Hematopoietic multipotent progenitor cell treated with erythropoietin and hydrocortisone succinate and interleukin-3 and kit ligand, for 4 days (in vitro differentiated cells): ENCODE measurements around the gene SCAANT1.

Experiments
- DNase-seq: peaks from one replicate; pipeline ENCODE4 v3.0.0-alpha.2; 2015

The SCAANT1 gene

GRCh38 chr3:63896332-63897030 lies 15.7 kb downstream of the SCAANT1 start:
- DNase-seq: no peak

DNA sequence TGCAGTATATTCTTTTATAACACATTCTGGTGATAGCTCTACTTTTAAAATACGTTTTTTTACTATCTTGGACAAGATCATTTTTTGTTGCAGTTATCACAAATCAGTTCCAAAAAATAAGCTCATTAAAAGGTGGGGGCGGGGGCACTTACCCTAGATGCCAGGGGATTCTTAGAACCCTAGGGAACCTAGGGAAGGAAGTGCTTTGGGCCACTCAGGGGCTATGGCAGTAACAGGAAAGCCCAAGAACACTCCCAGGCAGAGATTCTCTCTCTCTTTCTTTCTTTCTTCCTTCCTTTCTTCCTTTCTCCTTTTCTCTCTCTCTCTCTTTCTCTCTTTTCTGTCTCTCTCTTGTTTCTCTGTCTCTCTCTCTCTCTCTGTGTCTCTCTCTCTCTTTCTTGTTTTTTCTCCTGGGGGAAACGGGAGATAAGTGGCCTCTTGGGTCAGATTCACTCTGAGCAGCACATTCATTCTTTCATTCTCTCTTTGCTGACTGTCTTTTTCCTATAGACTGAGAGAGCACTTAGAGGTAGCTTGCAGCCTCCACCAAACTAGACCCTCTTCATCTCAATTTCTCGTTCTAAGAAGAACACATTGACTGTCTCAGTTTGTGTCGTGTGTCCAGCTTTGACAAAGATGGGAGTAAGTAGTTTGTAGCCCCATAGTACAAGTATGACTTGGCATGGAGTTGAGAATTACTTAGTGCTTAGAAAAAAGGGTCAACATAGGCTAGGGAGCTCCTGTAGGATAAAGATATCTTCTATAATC lies 16.6 kb downstream of the SCAANT1 start:
- DNase-seq: no peak

DNA sequence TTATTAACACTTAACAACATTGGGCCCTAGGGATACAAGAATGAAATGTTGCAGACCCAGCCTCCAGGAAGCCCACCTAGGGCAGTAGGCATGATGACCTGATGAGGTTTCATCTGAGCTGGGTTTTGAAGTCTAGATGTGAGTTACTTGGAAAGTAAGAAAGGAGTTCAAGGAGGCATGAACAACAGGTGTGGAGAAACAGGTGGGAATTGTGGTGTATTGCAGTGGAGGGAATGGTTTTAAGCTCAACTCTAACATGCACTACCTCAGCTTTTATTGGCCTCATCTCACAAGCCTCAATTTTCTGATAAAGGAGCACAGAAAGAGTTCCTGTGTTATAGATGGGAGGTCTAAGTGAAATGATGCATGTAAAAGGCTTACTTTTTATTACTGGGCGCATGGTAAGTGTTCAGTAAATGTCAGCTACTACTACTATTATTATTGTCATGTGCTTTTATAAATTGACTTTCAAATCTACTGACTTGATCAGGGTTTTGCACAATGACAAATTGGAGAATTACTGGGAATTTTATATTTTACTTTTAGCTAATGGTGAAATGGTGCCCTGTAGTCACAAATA lies 19.3 kb downstream of the SCAANT1 start:
- DNase-seq: no peak

DNA sequence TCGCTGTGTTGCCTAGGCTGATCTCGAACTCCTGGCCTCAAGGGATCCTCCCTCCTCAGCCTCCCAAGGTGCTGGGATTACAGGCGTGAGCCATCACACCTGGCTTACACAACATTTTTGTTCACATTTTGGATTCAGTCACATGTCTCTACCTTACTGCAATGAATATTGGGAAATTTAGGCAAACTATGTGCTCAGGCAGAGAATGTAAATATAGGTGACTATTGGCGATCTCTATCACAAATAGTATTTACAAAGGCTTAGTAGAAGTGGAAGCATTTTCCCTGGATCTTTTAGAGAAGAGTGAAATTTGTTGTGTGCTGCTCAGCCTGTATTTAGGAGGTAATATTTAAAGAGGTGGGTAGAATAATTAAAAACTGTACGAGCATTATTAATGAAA lies 20.7 kb downstream of the SCAANT1 start:
- DNase-seq: no peak

GRCh38 chr3:63886858-63887257 lies 25.3 kb downstream of the SCAANT1 start:
- no peak for DNase-seq

- no peak for DNase-seq
Measured at GRCh38 chr3:63880653-63881052, 31.5 kb downstream of the SCAANT1 start.

- no peak for DNase-seq
Measured at GRCh38 chr3:63878394-63879060, 33.7 kb downstream of the SCAANT1 start.

DNA sequence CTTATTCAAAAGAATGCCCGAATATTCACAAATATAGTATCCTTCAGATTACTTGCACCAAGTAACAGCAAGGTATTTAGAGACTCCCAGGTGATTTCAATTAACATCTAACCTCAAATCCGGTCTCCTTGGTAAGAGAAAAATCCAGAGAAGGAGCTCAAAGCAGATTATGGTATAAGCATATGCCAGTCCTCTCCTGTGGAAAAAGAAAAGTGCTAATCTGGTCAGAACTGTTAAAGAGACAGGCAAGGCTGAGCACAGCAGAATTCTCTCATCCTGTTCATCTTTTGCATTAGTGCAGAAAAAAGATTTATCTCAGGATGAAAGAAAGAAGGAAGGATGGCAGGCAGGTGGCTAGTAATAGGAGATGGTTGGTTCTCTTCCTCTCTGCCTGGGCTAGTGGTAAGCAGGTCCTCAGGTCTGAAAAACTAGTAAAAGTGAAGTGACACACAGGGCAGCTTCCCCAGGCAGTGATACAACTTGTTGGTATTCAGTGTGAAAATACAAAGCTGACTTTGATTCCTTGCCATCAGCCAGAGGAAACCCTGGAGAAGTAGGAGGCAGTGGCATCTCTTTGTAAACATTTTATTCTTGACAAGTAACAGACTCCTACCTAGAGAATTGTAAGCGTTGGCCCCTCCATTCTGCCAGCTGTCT lies 34.3 kb downstream of the SCAANT1 start:
- DNase-seq: no peak

- no peak for DNase-seq
Measured at GRCh38 chr3:63876260-63876659, 35.9 kb downstream of the SCAANT1 start.

DNA sequence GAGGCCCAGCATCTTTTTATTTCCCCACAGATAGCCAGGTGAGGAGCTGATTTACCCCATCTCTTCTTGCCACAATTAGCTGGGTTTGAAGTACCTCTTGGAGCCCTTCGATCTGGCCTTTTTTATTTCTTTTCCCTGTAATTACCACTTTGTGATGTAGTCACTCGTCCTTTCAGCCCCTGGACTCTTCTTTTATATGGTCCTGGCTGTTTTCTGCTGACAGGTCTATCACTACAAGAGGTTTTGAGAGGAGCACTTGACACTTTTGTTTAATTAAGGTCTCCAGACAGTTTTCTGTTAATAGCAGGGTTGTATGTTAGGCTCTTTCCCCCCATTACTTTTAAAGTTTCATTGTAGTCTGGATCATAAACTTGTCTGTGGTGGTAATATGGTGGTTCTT lies 36.7 kb downstream of the SCAANT1 start:
- no peak for DNase-seq

DNA sequence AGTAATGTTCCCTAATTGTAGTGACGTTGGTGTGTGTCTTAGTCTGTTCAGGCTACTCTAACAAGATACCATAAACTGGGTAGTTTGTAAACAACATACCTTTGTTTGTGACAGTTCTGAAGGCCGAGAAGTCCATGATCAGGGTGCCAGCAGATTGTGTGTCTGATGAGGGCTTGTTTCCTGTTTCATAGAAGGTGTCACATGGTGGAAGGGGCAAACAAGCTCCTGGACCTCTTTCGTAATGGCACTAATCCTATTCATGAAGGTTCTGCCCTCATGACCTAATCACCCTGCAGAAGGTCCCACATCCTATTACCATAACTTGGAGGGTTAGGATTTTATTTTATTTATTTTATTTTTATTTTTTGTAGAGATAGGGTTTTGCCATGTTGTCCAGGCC lies 37.4 kb downstream of the SCAANT1 start:
- peak; percentile 36 for DNase-seq

GRCh38 chr3:63872135-63872924 lies 39.9 kb downstream of the SCAANT1 start:
- DNase-seq: no peak

DNA sequence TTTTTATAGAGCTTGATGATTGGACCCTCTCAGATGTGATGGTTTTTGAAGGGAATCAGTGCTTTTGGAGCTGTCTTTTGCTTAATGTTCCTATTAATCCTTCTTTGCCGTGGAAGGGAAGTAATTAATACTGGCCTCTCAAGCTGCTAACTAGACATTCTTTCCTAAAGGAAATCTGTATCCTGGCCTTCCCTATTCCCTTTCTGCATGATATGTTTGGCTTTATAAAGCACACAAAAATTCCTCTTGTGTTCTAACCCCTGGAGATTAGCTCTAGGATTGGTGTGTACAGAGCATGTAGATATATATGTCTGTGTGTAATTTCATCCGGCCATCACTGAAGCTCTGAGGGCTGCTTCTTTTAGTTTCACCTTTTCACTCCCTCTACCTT lies 41.6 kb downstream of the SCAANT1 start:
- no peak for DNase-seq

DNA sequence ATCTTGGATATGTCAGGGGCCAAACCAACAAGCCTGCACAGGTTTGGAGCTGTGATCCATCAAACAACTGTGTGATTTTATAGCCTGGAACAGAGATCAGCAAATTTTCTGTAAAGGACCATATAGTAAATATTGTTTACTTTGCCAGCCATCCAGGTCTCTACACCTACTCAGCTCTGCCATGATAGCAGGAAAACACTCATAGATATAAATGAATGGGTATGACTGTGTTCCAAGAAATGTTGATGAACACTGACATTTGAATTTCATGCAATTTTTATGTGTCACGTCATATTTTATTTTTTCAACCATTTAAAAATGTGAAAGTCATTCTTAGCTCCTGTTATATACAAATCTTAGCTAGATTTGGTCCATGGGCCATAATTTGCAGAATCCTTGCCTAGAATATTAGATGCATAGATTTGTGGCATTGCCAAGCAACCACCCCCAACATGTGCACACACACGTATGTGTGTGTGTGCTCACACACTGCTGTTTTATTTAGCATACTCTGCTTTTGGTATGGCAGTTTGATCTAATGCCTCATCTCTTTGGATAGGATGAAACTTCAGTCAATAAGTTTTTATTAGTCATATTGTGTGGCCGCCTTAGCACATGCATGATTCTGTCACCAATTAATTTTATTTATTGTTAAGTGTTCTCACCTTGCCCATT lies 42.1 kb downstream of the SCAANT1 start:
- no peak for DNase-seq

GRCh38 chr3:63867225-63867624 lies 45.0 kb downstream of the SCAANT1 start:
- no peak for DNase-seq

DNA sequence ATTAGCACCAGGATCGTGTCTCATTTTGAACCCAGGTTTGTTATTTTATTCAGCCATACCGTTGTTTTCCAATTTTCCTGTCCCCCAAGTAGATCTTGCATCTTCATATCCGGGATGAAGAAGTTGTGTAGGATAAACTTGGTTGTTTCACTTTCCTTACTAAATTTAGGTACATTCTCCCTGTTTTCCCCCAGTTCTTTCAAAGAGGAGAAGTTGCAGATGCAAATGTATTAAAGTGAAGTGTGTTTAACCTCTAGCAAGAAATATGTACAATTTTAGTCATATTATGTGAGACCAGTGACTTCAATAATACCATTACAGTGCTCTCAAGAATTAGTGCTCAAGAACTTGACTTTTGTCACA lies 47.2 kb downstream of the SCAANT1 start:
- no peak for DNase-seq

GRCh38 chr3:63864008-63864964 lies 47.9 kb downstream of the SCAANT1 start:
- peak; percentile 77 for DNase-seq

GRCh38 chr3:63863150-63864007 lies 48.8 kb downstream of the SCAANT1 start, which contains the start of the genes ATXN7 and THOC7:
Gene ATXN7 (plus strand): TSS chr3:63863867. CDS start chr3:63912599, 48,732 bp downstream.
Gene THOC7 (minus strand): TSS chr3:63863805. CDS start chr3:63863790, 15 bp downstream.
- peak; percentile 85 for DNase-seq

DNA sequence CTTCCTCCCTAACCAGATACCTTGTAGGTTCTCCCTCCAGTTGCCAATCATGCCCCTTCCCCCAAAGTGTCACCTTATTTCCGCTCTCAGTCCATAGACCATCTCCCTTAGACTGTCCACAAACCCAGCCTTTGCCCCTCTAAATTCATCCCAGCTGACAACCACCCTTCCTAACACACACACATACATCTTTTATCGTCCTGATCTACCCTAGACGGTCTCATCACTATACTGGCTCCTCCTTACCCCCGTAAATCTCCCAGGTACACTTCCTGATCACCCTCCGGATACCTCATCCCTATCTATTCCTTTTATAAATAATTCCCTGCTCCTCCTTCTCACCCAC lies 49.4 kb downstream of the SCAANT1 start:
- DNase-seq: peak; percentile 30
